ENCODE measurements around the gene KLRF2. TPM values are rescaled to one million over a fixed set of nuclear protein-coding genes. Genes with fewer than 3 reads are reported as not detected.

KLRF2 gene
- total and polyA plus RNA-seq, 8 donors = not detected

DNA sequence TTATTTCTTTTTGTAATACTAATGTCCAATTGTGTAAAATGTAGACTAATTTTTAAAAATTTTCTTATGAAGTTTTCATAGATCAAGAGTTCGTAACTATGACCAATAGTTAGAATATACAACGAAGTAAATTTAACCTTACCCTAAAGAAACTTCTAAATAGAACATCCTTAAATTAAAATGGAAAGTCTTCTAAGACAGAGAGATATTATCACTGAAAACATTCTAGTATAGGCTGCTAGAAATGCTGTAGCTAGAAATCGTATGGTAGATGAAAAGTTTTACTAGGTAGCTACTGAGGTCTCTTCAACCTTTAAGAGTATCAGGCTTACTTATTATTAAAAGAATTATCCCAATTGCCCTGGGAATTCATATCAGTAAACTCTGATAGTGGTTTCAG lies 50.0 kb downstream of the KLRF2 start:
- no peak overlapping the region for H3K27ac ChIP-seq

DNA sequence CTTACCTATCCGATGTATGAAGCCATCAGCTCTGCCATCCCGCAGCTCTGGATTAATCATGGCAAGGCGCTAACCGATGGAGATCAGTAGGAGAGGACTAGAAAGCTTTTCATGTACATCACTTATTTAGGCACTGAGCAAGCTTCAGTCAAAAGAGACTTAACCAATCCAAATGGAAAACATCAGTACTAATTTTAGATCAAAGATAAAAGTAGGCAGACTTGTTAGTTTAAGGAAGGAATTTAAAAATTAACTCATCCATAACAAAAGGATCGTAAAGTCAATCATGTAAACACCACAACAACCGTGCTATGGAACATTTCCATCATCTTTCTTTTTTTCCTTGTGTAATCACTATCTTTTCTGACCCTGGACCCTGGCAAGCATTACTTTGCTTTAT lies 51.0 kb downstream of the KLRF2 start, which contains the start of gene CLEC2A:
CLEC2A (minus strand) TSS at position 101 of the 400 bp plus-strand sequence; CDS start at position 60, 41 bp downstream.
- no peaks in the 10 kb centered on the region for H3K4me1 ChIP-seq
- TF ChIP-seq POLR2AphosphoS5 (IDR thresholded peaks at IDR 0.05) (no peak), POLR2A (IDR thresholded peaks at IDR 0.05) (no peak), EP300 (IDR thresholded peaks at IDR 0.05) (no peak)
- TF ChIP-seq, protein P1, sequence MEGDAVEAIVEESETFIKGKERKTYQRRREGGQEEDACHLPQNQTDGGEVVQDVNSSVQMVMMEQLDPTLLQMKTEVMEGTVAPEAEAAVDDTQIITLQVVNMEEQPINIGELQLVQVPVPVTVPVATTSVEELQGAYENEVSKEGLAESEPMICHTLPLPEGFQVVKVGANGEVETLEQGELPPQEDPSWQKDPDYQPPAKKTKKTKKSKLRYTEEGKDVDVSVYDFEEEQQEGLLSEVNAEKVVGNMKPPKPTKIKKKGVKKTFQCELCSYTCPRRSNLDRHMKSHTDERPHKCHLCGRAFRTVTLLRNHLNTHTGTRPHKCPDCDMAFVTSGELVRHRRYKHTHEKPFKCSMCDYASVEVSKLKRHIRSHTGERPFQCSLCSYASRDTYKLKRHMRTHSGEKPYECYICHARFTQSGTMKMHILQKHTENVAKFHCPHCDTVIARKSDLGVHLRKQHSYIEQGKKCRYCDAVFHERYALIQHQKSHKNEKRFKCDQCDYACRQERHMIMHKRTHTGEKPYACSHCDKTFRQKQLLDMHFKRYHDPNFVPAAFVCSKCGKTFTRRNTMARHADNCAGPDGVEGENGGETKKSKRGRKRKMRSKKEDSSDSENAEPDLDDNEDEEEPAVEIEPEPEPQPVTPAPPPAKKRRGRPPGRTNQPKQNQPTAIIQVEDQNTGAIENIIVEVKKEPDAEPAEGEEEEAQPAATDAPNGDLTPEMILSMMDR (IDR thresholded peaks at IDR 0.05) = no peak
- H3K36me3 ChIP-seq = no peaks in the 10 kb centered on the region
- H3K27ac ChIP-seq = no peak within 1 kb of the TSS
- intact Hi-C loops (cut with DNase I; ENCODE audit: low total_unique reads) = no loop called here
- H3K4me3 ChIP-seq = no peak within 1 kb of the TSS
- DNase-seq = no peak
- 78 to 87% (median 81%) methylated on average over 6 of the region's 6 CpGs for WGBS, 5 donors
- no peaks in the 10 kb centered on the region for H3K27me3 ChIP-seq
- no peaks in the 10 kb centered on the region for H3K9me3 ChIP-seq

More for the DNA sequence above, 50.0 kb downstream of the KLRF2 start:
- Histone ChIP-seq H3K27me3 (no peaks in the 10 kb centered on the region), H3K36me3 (no peaks in the 10 kb centered on the region), H3K9me3 (no peaks in the 10 kb centered on the region), H3K4me3 (no peak overlapping the region), H3K4me1 (no peaks in the 10 kb centered on the region)
- intact Hi-C loops (cut with DNase I; ENCODE audit: low total_unique reads) = no loop called here
- WGBS, 5 donors = 55 to 81% (median 71%) methylated on average over 3 of the region's 3 CpGs
- TF ChIP-seq POLR2AphosphoS5 (IDR thresholded peaks at IDR 0.05) (no peak), POLR2A (IDR thresholded peaks at IDR 0.05) (no peak), EP300 (IDR thresholded peaks at IDR 0.05) (no peak)
- TF ChIP-seq, protein P1 (IDR thresholded peaks at IDR 0.05) = no peak
- no peak for DNase-seq

DNA sequence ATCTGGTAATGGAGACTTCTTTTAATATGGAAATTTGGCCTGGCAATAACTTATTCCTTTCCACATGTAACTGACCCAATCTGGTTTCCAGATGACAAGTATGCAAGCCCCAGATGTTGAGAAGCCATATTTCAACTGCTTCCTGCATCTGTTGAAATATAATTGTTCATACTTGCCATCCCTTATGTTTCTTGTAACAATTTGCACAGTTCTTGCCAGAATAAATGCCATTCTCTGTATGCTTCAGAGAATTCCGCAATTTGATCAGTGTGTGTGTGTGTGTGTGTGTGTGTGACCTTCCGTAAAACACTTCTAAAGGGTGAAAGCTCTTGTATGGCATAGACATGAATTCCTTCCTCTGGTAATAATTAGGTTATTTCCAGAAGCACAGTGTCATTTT lies 52.7 kb downstream of the KLRF2 start:
- WGBS, 5 donors = 70 to 92% (median 85%) methylated on average over 2 of the region's 2 CpGs
- no peak overlapping the region for H3K4me3 ChIP-seq

DNA sequence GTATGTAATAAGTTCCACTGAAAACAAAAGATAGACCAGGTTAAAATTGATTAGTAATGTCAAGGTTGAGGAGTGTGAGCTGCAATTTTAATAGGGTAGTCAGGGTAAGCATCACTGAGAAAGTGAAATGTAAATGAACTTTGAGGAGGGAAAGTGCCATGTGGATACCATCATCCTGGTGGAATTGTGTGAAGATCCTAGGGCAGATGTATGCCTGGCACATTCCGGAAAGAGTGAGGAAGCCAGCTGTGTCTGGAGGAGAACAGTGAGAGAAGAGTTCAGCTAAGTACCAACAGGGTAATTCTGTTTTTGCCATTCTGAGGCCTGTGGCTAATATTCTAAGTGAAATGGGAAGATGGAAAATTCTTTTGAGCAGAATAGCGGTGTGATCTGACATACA lies 53.7 kb downstream of the KLRF2 start:
- intact Hi-C loops (cut with DNase I; ENCODE audit: low total_unique reads) = no loop called here
- Histone ChIP-seq H3K36me3 (no peaks in the 10 kb centered on the region), H3K4me1 (no peaks in the 10 kb centered on the region), H3K4me3 (no peak overlapping the region), H3K9me3 (no peaks in the 10 kb centered on the region), H3K27ac (no peak overlapping the region), H3K27me3 (no peaks in the 10 kb centered on the region)
- 86 to 96% (median 94%) methylated on average over 2 of the region's 2 CpGs for WGBS, 5 donors
- TF ChIP-seq EP300 (IDR thresholded peaks at IDR 0.05) (no peak), POLR2A (IDR thresholded peaks at IDR 0.05) (no peak)
- TF ChIP-seq, protein P1 (IDR thresholded peaks at IDR 0.05) = no peak
- DNase-seq = no peak

More for the DNA sequence above, 52.7 kb downstream of the KLRF2 start:
- H3K36me3 ChIP-seq = no peaks in the 10 kb centered on the region
- H3K4me1 ChIP-seq = no peaks in the 10 kb centered on the region
- H3K27me3 ChIP-seq = no peaks in the 10 kb centered on the region
- no peak for TF ChIP-seq POLR2A (IDR thresholded peaks at IDR 0.05)
- no peak overlapping the region for H3K27ac ChIP-seq
- intact Hi-C loops (cut with DNase I; ENCODE audit: low total_unique reads) = no loop called here
- no peaks in the 10 kb centered on the region for H3K9me3 ChIP-seq
- no peak for DNase-seq

DNA sequence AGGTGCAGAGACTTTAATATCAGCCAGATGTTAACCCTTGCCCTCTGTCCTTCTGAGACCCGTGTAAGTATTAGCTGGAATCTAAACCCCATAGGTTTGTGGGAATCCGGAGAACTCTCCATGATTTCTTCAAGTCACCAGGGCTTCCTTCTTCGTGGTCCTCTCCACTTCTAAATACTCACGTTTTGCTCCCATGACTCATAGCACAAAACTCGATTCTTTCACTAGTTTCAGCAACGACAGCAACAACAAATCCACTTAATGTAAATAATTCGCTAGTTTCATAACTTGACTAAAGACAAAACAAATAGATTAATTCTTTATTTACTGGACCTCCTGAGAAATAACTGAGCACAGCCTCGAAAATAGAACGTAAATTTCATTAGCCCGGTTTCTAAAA lies 55.3 kb downstream of the KLRF2 start:
- TF ChIP-seq EP300 (IDR thresholded peaks at IDR 0.05) = no peak
- no peak for TF ChIP-seq POLR2AphosphoS5 (IDR thresholded peaks at IDR 0.05)
- TF ChIP-seq, protein P1 (IDR thresholded peaks at IDR 0.05) = no peak
- no peak for TF ChIP-seq POLR2A (IDR thresholded peaks at IDR 0.05)
- DNase-seq = no peak
- intact Hi-C loops (cut with DNase I; ENCODE audit: low total_unique reads) = no loop called here
- H3K27ac ChIP-seq = no peak overlapping the region
- H3K4me3 ChIP-seq = no peak overlapping the region
- no peaks in the 10 kb centered on the region for H3K36me3 ChIP-seq
- H3K4me1 ChIP-seq = no peaks in the 10 kb centered on the region
- H3K27me3 ChIP-seq = no peaks in the 10 kb centered on the region
- 59 to 71% (median 65%) methylated on average over 10 of the region's 10 CpGs for WGBS, 5 donors
- H3K9me3 ChIP-seq = no peaks in the 10 kb centered on the region

Data from stomach (tissue), 9 donors.